C4-2B (cell line): ENCODE results near the gene AIG1.

Source experiments
- H3K27ac ChIP-seq: fragments of 450-650 bp; 2 replicates; pipeline ENCODE4 v1.5.1; 2017
- ZFX ChIP-seq: fragments of 450-650 bp; IDR thresholded peaks from 2 replicates; pipeline ENCODE4 v1.6.1; 2017
- TF ChIP-seq, protein P1 (sequence below): fragments of 450-650 bp; conservative IDR thresholded peaks from 2 replicates; pipeline ENCODE4 v1.5.1; 2017; ENCODE audit warnings: mild to moderate bottlenecking

The AIG1 gene

GRCh38 chr6:143180826-143181225 is 120.1 kb downstream of the AIG1 start:
- no peak for TF ChIP-seq ZFX
- TF ChIP-seq, protein P1, sequence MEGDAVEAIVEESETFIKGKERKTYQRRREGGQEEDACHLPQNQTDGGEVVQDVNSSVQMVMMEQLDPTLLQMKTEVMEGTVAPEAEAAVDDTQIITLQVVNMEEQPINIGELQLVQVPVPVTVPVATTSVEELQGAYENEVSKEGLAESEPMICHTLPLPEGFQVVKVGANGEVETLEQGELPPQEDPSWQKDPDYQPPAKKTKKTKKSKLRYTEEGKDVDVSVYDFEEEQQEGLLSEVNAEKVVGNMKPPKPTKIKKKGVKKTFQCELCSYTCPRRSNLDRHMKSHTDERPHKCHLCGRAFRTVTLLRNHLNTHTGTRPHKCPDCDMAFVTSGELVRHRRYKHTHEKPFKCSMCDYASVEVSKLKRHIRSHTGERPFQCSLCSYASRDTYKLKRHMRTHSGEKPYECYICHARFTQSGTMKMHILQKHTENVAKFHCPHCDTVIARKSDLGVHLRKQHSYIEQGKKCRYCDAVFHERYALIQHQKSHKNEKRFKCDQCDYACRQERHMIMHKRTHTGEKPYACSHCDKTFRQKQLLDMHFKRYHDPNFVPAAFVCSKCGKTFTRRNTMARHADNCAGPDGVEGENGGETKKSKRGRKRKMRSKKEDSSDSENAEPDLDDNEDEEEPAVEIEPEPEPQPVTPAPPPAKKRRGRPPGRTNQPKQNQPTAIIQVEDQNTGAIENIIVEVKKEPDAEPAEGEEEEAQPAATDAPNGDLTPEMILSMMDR: no peak
- no peak overlapping the region for H3K27ac ChIP-seq

DNA sequence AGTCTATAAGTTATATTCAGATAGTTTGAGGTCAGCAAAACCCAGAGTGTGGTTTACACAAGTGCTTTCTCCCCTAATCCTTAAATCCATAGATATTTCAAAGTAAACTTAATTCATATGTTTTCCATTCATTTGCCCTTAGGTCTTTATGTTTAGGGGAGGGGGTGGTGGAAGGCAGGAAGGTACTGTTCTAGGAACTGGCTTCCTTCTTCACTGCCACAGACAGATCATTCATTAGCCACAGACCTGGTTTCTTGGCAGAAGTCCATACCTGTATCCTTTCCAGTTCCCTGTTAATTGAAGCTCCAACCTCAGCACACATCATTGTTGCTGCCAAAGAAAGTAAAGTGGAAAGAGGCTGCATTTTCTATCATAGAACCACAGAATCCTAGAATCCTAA is 123.0 kb downstream of the AIG1 start:
- TF ChIP-seq, protein P1: no peak
- no peak for TF ChIP-seq ZFX
- H3K27ac ChIP-seq: no peak overlapping the region

GRCh38 chr6:143185288-143185687 is 124.6 kb downstream of the AIG1 start:
- TF ChIP-seq, protein P1: no peak
- TF ChIP-seq ZFX: no peak
- no peak overlapping the region for H3K27ac ChIP-seq

DNA sequence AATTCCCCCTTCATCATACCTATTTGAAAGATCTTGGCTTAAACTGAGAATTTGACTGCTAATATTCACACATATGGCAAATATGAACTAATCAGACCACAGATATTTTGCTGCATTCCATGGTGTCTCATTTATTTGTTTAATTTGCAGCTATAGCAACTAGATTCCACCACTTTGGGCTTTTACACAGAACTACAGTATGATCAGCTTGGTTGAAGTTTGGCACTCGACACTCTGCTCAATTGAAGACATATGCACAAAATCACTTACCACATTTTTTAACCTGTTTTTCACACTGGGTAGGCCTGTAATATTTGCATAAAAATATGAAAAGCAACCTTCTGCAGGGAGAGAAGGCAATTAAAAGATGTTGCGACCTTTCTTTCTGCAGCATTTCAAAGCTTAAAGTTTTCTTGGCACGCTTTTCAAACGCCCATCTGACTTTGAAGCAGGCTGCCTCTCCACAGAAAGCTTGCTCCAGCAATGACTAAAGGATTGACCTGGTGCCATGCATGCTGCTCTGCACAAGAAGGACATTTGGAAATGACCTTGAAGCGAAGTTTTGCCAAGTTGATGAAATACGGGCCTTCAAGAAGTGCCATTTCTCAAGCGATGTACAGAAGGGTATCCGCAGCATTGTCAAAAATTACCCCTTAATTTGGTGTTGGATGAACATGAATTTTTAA is 126.7 kb downstream of the AIG1 start:
- H3K27ac ChIP-seq: no peak overlapping the region
- TF ChIP-seq, protein P1: no peak
- TF ChIP-seq ZFX: no peak

DNA sequence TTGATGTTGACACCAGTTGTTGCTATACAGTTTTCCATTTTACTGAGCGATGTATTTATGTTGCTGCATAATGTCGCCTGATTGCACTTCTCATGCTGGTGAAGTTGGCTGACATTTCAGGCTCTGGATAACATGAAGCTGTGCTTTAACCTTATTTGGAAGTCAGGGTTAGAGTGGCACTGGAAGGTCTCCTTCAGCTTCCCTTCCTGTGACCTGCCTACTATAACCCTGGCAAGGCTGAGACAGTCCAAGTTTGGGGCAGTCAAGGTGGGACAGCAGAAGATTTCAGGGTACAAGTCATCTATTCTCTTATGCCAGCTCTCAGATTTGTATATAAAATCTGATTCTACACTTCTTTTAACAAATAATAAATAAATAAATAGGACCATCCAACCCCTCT is 127.6 kb downstream of the AIG1 start:
- TF ChIP-seq ZFX: no peak
- TF ChIP-seq, protein P1: no peak
- H3K27ac ChIP-seq: no peak overlapping the region

GRCh38 chr6:143191361-143191760 is 130.7 kb downstream of the AIG1 start:
- no peak overlapping the region for H3K27ac ChIP-seq
- no peak for TF ChIP-seq ZFX
- TF ChIP-seq, protein P1: no peak

GRCh38 chr6:143192766-143193165 is 132.1 kb downstream of the AIG1 start:
- H3K27ac ChIP-seq: no peak overlapping the region

DNA sequence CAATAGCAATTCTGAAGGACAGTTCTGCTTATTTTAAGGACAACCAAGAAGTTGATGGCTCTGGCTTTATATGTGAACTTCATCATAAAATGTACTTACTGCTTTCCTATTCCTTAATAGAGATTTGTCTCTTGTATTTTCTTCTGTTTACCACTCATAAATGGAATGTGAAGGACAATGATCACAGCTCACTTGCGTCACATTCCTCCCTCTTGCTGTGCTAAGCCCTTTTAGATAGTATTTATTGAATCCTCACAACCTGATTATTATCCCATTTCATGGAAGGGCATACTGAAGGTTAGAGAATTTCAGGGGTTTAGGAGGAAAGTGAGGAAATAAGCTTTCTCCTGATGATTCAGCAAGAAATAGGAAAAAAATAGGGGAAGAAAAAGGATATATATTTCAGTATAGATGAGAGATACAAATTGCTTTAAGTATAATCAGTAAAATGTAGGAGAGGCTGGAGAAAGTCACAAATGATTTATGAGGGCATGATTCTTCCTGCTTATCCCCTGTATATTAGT is 132.9 kb downstream of the AIG1 start:
- H3K27ac ChIP-seq: no peak overlapping the region
- no peak for TF ChIP-seq ZFX
- TF ChIP-seq, protein P1: no peak

More at GRCh38 chr6:143192766-143193165, 132.1 kb downstream of the AIG1 start:
- TF ChIP-seq ZFX: no peak
